HepG2 (cell line): ENCODE results near the gene SNX2. TPM values are rescaled to one million over a fixed set of nuclear protein-coding genes. Genes with fewer than 3 reads are reported as not detected.

ENCODE experiments used
- ARNT2 ChIP-seq: sonication (generic); formaldehyde crosslinking; IDR thresholded peaks from 2 replicates; pipeline ENCODE4 v1.8.0; 2022; ENCODE audit warnings: mild to moderate bottlenecking, low read depth, missing genetic modification reagents, moderate library complexity
- EHMT2 ChIP-seq: fragments of 200-600 bp; sonication (generic); IDR thresholded peaks from 2 replicates; pipeline ENCODE4 v1.7.0; 2017; ENCODE audit warnings: antibody characterized with exemption, low read depth, low read length, borderline replicate concordance
- ETV6 ChIP-seq: sonication (generic); formaldehyde crosslinking; conservative IDR thresholded peaks from 2 replicates; pipeline ENCODE4 v1.4.0; 2020; ENCODE audit warnings: missing genetic modification reagents
- IKZF4 ChIP-seq: sonication (generic); formaldehyde crosslinking; IDR thresholded peaks from 2 replicates; pipeline ENCODE4 v1.5.1; 2020; ENCODE audit warnings: borderline replicate concordance, mild to moderate bottlenecking, low read depth, missing genetic modification reagents; ENCODE audit errors: not compliant biosample characterization
- MBD4 ChIP-seq: IDR thresholded peaks from 2 replicates; pipeline ENCODE4 v1.6.1; 2012; ENCODE audit warnings: low read length, inconsistent platforms, borderline replicate concordance
- PTBP1 ChIP-seq: fragments of 200-400 bp; formaldehyde crosslinking; IDR thresholded peaks from 2 replicates; pipeline ENCODE4 v1.6.1; 2018; ENCODE audit warnings: low read length, low read depth; ENCODE audit not compliant: poor library complexity, severe bottlenecking
- THYN1 ChIP-seq: sonication (generic); formaldehyde crosslinking; IDR thresholded peaks from 2 replicates; pipeline ENCODE4 v1.8.1; 2023; ENCODE audit warnings: low read depth, mild to moderate bottlenecking, moderate library complexity, missing genetic modification reagents, borderline replicate concordance
- ZNF317 ChIP-seq: sonication (generic); formaldehyde crosslinking; IDR thresholded peaks from 2 replicates; pipeline ENCODE4 v1.5.0; 2020; ENCODE audit warnings: mild to moderate bottlenecking, missing genetic modification reagents
- polyA plus RNA-seq, 8 experiments: library from polyadenylated mRNA; depleted of rRNA in 3 of 8; stranded (reverse) in 7 of 8; unstranded in 1 of 8; fragments of >200 nt; fragmentation: Illumina TruSeq in 4 of 8; extraction: Trizol in 4 of 8; gene quantifications; 2 replicates each; pipeline versions ENCODE4 v1.2.1 to v1.2.3, GENCODE V29; 2011 to 2016; ENCODE audit warnings: low read depth in 4 of 8, missing spikeins in 1 of 8, mixed read lengths in 1 of 8; ENCODE audit not compliant: insufficient read depth in 1 of 8
- total RNA-seq, 5 experiments: library from RNA; depleted of rRNA; stranded (reverse); fragments of >200 nt; fragmentation: Illumina TruSeq; extraction: Trizol; gene quantifications; 2 replicates each; pipeline ENCODE4 v1.2.3, GENCODE V29; 2016; ENCODE audit warnings: low read depth in 1 of 5
- TF ChIP-seq, protein P1 (sequence below): sonication (generic); formaldehyde crosslinking; IDR thresholded peaks from 2 replicates; pipeline ENCODE4 v1.4.0; 2020; ENCODE audit warnings: missing genetic modification reagents
- TF ChIP-seq, protein P2 (sequence below): sonication (generic); formaldehyde crosslinking; IDR thresholded peaks from 2 replicates; pipeline ENCODE4 v1.5.0; 2020; ENCODE audit warnings: missing genetic modification reagents
- TF ChIP-seq, protein P3 (sequence below): sonication (generic); formaldehyde crosslinking; IDR thresholded peaks from 2 replicates; pipeline ENCODE4 v1.4.0; 2020; ENCODE audit warnings: missing genetic modification reagents

Gene SNX2
- total and polyA plus RNA-seq, 2 of the 13 experiments (the other 11 are each of a cell fraction or from before 2014, with no cell fraction given) = 26.4 to 78.8 TPM

DNA sequence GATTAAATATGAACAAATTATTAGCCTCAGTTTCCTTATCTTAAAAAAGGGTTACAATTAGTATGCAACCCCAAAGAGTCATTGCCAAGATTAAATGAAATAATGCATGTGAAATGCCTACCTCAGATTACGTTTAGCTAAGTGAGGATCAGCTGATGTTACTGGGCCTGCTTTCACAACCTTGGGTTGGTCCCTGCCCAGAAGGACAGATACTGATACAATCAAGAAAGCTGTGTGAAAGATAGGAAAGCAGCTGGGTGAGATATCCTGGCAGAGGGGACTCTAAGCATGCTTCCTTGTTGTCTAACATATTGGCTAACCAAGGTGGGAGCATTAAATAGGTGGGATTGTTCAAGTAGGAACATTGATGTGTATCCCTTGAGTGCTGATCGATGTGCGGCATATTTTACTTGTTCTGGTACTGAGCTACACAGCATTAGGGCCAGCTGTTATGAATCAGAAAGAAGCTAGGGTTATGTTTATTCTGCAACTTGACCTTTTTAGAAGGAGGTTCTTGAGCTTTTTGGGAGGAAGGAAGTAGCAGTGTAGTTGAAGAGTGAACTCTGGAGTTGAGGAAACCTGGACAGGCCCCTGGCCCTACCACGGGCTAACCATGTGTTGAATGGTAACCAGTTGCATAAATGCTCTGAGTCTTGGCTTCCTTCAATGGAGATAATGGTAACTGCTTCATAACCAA, 99.4 kb downstream of the SNX2 start (continued):
- TF ChIP-seq, protein P1, sequence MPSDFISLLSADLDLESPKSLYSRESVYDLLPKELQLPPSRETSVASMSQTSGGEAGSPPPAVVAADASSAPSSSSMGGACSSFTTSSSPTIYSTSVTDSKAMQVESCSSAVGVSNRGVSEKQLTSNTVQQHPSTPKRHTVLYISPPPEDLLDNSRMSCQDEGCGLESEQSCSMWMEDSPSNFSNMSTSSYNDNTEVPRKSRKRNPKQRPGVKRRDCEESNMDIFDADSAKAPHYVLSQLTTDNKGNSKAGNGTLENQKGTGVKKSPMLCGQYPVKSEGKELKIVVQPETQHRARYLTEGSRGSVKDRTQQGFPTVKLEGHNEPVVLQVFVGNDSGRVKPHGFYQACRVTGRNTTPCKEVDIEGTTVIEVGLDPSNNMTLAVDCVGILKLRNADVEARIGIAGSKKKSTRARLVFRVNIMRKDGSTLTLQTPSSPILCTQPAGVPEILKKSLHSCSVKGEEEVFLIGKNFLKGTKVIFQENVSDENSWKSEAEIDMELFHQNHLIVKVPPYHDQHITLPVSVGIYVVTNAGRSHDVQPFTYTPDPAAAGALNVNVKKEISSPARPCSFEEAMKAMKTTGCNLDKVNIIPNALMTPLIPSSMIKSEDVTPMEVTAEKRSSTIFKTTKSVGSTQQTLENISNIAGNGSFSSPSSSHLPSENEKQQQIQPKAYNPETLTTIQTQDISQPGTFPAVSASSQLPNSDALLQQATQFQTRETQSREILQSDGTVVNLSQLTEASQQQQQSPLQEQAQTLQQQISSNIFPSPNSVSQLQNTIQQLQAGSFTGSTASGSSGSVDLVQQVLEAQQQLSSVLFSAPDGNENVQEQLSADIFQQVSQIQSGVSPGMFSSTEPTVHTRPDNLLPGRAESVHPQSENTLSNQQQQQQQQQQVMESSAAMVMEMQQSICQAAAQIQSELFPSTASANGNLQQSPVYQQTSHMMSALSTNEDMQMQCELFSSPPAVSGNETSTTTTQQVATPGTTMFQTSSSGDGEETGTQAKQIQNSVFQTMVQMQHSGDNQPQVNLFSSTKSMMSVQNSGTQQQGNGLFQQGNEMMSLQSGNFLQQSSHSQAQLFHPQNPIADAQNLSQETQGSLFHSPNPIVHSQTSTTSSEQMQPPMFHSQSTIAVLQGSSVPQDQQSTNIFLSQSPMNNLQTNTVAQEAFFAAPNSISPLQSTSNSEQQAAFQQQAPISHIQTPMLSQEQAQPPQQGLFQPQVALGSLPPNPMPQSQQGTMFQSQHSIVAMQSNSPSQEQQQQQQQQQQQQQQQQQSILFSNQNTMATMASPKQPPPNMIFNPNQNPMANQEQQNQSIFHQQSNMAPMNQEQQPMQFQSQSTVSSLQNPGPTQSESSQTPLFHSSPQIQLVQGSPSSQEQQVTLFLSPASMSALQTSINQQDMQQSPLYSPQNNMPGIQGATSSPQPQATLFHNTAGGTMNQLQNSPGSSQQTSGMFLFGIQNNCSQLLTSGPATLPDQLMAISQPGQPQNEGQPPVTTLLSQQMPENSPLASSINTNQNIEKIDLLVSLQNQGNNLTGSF (CRISPR knock-in tag) = no peak
- TF ChIP-seq IKZF4 (CRISPR knock-in tag) (no peak), MBD4 (no peak), EHMT2 (no peak), ETV6 (no peak), ZNF317 (CRISPR knock-in tag) (no peak), ARNT2 (CRISPR knock-in tag) (no peak), PTBP1 (no peak), THYN1 (no peak)
- TF ChIP-seq, protein P2, sequence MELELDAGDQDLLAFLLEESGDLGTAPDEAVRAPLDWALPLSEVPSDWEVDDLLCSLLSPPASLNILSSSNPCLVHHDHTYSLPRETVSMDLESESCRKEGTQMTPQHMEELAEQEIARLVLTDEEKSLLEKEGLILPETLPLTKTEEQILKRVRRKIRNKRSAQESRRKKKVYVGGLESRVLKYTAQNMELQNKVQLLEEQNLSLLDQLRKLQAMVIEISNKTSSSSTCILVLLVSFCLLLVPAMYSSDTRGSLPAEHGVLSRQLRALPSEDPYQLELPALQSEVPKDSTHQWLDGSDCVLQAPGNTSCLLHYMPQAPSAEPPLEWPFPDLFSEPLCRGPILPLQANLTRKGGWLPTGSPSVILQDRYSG (CRISPR knock-in tag) = no peak
- TF ChIP-seq, protein P3, sequence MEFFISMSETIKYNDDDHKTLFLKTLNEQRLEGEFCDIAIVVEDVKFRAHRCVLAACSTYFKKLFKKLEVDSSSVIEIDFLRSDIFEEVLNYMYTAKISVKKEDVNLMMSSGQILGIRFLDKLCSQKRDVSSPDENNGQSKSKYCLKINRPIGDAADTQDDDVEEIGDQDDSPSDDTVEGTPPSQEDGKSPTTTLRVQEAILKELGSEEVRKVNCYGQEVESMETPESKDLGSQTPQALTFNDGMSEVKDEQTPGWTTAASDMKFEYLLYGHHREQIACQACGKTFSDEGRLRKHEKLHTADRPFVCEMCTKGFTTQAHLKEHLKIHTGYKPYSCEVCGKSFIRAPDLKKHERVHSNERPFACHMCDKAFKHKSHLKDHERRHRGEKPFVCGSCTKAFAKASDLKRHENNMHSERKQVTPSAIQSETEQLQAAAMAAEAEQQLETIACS (CRISPR knock-in tag) = no peak
